GM18520 (cell line): ENCODE measurements around the gene RIMS4.

Source experiments
- ATAC-seq: cut with Tn5 transposase; IDR thresholded peaks from one replicate; pipeline ENCODE4 v1.9.1; 2021; ENCODE audit not compliant: unreplicated experiment

Gene RIMS4

GRCh38 chr20:44810391-44811149, at the start of gene RIMS4:
RIMS4 (minus strand) TSS chr20:44810546; CDS start chr20:44810271, 275 bp downstream.
- no peak for ATAC-seq

DNA sequence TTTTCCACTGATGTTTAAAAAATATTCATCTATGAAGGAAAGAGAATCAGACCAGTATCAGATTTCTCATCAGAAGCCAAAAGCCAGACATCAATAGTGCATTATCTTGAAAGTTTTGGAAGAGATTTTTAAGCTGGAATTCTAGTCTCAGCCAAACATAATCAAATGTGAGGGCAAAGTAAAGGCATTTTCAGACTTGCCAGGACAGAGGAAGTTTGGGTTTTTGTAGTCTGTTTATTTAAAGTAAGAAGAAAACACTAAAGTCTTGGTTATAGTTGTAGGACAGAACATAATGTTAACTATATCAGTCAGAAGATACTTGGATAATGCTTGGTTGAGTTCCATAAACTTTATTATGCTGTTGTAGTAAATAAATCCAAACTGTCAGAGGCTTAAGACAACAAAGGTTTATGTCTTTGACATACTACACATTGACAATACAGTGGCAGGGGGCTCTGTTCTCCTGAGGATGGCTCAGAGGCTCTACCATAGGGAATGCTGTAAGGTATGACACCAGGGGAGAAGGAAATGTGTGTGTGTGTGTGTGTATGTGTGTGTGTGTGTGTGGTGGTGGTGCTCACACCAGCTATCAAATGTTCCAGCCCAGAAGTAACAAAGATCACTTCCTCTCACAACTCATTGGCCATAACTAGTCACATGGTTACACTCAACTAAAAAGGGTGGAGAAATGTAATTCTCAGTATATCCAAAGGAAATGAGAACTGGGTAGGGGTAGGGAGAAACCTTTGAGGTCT, 48.4 kb upstream of the RIMS4 start:
- no peak for ATAC-seq

- no peak for ATAC-seq
These were observed 46.6 kb upstream of the RIMS4 start for GRCh38 chr20:44856856-44857448.

GRCh38 chr20:44856442-44856841, 46.1 kb upstream of the RIMS4 start:
- no peak for ATAC-seq

GRCh38 chr20:44851545-44851944, 41.2 kb upstream of the RIMS4 start:
- no peak for ATAC-seq

DNA sequence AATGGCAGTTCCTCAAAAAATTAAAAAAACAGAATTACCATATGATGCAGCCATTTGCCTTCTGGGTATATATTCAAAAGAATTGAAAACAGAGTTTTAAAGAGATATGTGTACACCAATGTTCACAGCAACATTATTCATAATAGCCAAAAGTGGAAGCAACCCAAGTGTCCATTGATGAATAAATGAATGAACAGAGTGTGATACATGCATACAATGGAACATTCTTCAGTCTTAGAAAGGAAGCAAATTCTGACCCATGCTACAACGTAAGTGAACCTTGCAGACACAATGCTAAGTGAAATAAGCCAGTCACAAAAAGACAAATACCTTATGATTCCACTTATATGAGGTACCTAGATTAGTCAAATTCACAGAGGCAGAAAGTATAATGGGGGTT, 40.5 kb upstream of the RIMS4 start:
- no peak for ATAC-seq

GRCh38 chr20:44850272-44850671, 39.9 kb upstream of the RIMS4 start:
- no peak for ATAC-seq

- no peak for ATAC-seq
These were observed 39.4 kb upstream of the RIMS4 start for GRCh38 chr20:44849703-44850102.

DNA sequence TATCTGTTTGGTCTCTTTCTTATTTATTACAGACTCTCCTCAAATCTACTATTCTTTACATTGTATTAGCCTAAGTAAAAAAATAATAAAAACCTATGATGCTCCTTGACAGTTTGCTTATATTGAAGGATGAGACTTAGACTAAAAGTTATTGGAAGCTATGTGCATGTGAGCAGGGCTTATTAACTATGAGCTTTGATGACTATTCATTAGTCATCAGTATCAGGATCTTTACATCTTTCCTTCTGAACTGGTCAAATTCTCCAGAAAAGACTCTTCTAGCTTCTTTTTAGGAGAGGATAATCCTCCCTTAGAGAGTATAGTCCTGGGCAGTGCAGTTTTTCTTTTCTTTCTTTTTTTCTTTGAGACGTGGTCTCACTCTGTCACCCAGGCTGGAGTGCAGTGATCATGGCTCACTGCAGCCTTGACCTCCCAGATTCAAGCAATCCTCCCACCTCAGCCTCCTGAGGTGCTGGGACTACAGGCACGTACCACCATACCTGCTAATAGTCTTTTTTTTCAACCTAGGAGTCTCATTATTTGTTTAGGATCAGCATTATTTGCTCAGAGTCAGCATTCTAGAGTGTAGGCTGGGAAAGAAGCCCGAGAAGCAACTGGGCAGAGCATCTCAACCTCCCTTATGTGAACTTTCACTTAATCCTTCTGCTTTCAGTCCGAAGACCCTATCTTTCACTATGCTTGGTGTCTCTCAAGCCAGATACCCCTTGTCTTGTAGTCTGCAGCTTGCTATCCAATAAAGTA, 38.1 kb upstream of the RIMS4 start:
- ATAC-seq = no peak

DNA sequence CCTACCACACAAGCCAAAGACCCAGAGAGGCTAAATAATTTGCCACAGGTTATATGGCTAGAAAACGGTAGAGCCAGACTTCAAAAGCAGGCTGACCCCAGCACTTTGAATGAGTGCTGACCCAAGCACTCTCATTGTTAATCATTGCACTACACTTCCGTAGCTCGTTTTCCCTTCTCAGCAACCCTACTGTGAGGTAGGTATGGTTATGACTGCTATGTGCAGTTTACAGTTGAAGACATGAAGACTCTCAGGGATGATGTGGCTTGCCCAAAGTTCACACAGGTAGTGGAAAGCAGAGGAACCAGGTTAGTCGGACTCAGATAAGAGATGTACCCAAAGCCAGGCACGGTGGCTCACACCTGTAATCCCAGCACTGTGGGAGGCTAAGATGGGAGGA, 33.5 kb upstream of the RIMS4 start:
- ATAC-seq = no peak

DNA sequence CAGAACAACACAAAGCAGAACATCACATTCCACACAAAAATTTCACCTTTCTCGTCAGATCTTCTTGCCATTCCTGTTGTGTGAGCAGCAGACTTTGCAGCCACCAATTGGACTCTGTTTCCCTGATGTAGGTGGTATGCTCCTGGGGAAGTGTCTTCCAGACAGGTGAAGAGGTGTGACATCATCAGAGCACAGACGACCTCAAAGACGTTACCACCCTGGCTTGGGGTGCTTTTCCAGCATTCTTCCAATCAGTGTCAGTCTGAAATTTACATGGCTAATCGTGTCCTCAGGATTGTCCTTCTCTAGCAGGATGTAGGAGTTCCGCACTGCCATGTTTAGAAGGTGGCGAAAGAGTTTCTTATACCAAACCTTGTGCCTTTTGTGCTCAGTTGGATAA, 31.6 kb upstream of the RIMS4 start:
- ATAC-seq = no peak

DNA sequence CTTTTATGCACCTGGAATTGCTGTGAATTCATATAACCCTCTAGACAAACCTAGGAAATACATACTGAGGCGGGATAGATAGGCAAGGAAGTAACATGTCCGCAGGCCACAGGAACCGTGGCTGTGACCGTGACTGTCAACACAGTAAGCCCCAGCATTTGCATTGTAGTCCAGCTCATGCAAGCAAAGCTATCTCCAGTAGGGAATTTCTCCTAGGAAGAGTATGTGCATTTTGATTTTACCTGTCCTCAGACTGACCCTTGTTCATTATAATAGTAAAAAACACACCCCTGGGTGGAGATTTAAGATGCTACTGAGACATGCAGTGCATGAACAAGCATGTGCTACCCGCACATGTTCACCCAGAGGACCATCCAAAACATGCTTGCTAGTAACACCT, 30.5 kb upstream of the RIMS4 start:
- ATAC-seq = no peak

DNA sequence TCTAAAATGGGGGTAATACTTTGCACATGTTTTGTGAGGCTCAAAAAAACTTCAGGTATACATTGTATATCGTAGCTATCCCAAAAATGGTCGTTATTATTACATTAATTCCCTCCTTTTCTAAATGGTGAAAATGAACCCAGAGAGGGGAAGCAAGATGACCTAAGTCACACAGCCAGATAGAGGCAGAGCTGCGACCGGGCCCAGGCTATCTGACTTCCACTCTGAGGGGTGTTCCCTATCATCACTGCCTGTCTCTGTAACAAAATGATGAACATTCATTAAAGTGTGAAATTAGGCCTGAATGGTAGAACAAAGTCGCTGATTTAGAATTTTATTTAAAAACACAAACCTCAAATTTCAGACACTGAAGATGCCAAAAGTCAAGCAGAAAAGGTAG, 29.1 kb upstream of the RIMS4 start:
- ATAC-seq = no peak

GRCh38 chr20:44838521-44838920, 28.2 kb upstream of the RIMS4 start:
- no peak for ATAC-seq

DNA sequence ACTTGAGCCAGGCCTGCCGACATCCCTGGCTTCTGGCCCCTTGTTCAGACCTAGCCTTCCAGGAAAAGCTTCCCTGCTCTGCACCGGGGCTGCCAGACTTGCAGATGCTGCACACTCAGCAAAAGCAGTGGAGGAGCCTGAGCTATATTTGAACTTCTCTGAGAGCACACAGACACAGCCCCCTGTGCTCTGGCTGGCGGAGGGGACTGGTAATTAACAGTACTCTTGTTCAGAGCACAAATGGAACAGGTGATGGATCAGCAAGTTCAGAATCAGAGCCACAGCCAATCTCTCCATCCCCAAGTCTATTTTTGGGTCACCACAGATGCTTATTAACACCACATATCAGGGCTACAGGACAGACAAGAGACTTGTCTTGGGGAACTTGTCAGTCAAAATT, 27.6 kb upstream of the RIMS4 start:
- no peak for ATAC-seq

DNA sequence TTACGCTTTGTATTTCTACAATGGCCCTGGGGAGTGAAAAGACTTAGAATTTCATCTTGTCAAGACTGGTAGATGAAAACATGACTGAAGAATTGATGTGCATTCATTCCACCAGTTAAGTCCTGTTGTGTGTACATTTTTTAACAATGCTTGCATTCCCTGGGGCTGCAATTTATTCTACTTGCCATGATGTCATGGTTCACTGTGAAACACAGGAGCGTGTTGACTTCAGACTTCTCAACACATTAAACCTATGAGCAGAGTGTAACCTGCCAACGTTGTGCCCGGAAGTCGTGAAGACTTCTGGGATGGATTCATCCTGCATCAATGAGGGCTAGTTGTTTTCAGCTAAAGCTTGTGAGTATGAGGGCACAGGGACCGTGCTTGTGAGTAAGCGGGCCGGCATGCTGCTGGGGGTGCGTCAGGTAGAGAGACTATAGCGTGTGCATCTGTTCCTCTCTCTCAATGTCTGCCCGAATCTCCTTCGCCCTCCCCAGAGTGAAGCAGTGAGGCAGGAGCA, 26.3 kb upstream of the RIMS4 start:
- no peak for ATAC-seq

GRCh38 chr20:44835661-44836221, 25.4 kb upstream of the RIMS4 start:
- no peak for ATAC-seq

- no peak for ATAC-seq
These were observed 24.8 kb upstream of the RIMS4 start for GRCh38 chr20:44835116-44835515.

DNA sequence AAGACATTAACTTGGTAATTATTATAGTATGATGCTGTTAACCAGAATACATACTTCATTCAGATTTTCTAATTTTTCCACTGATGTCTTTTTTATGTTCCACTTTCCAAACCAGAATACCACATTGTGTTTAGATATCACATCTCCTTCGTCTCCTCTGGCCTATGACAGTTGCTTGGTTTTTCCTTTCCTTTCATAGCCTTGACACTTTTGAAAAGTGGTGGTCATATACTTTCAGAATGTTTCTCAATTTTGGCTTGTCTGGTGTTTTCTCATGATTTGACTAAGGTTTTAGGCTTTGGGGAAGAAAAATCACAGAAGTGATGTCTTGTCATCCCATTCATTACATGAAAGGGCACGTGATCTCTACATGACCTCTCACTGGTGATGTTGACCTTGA, 24.3 kb upstream of the RIMS4 start:
- ATAC-seq = no peak

DNA sequence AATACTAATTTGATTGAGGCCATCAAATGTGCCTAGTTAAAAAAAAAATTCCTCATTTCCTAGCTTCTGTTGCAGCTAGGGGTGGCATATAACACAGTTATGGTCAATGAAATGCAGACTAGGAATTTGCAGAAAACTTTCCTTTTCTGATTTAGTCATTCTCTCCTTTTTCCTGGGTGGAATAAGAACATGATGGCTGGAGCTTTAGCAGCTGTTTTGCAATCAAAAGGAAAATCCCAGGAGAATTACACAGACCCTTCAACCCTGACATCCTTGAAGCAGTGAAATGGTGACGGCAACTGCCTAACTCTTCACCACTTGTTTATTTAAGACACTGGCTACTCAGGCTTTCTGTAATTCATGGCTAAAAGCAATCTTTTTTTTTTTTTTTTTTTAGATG, 23.1 kb upstream of the RIMS4 start:
- no peak for ATAC-seq

DNA sequence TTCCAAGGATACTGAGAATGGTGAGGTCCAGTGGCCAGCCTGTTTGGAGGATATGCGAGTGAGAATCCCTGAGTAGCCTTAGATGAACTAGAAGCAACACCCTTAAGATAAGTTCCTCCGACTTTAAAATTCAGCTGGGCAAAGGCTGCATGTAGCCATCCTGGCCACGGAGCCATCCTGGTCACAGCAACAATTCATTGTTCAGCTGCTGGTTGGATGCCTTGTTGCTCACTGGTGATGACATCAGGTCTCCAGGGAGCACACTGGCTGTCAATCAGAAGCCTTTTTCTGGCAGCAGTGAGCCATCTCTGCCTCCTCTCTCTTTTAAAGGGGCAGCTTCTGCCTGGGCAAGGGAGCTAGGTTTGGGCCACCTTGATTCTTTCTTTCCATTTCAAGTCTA, 22.4 kb upstream of the RIMS4 start:
- ATAC-seq = no peak
